GM18519 (cell line): ENCODE data around the gene ACOXL.
"Not testable (repeated sequence)": the region's sequence is repeated elsewhere in the genome, so short reads cannot be mapped to it uniquely, and the experiment has no call there.

Source experiments
- ATAC-seq: cut with Tn5 transposase; IDR thresholded peaks from one replicate; pipeline ENCODE4 v1.9.1; 2021; ENCODE audit warnings: mild to moderate bottlenecking, moderate library complexity; ENCODE audit not compliant: unreplicated experiment, low FRiP score

Gene ACOXL

GRCh38 chr2:110851531-110851930, 119.2 kb downstream of the ACOXL start:
- no peak for ATAC-seq

- no peak for ATAC-seq
Measured at GRCh38 chr2:110852051-110852450, 119.7 kb downstream of the ACOXL start.

GRCh38 chr2:110852541-110853263, 120.3 kb downstream of the ACOXL start:
- ATAC-seq: no peak

GRCh38 chr2:110853516-110853915, 121.1 kb downstream of the ACOXL start:
- no peak for ATAC-seq

GRCh38 chr2:110853948-110854347, 121.6 kb downstream of the ACOXL start:
- no peak for ATAC-seq

GRCh38 chr2:110854355-110855081, 122.1 kb downstream of the ACOXL start:
- no peak for ATAC-seq

- not testable (repeated sequence) for ATAC-seq
Measured at GRCh38 chr2:110855841-110856240, 123.5 kb downstream of the ACOXL start.

GRCh38 chr2:110858135-110858725, 125.9 kb downstream of the ACOXL start:
- ATAC-seq: peak; percentile 91

GRCh38 chr2:110858993-110859701, 126.8 kb downstream of the ACOXL start:
- ATAC-seq: no peak

- no peak for ATAC-seq
Measured at GRCh38 chr2:110860630-110861029, 128.3 kb downstream of the ACOXL start.

- ATAC-seq: no peak
Measured at GRCh38 chr2:110861616-110862260, 129.4 kb downstream of the ACOXL start.

- ATAC-seq: no peak
Measured at GRCh38 chr2:110863726-110864125, 131.4 kb downstream of the ACOXL start.

GRCh38 chr2:110864176-110864575, 131.8 kb downstream of the ACOXL start:
- ATAC-seq: no peak

GRCh38 chr2:110864731-110865130, 132.4 kb downstream of the ACOXL start:
- no peak for ATAC-seq

GRCh38 chr2:110865188-110865587, 132.8 kb downstream of the ACOXL start:
- ATAC-seq: peak; percentile 91

GRCh38 chr2:110866045-110866444, 133.7 kb downstream of the ACOXL start:
- no peak for ATAC-seq

- no peak for ATAC-seq
Measured at GRCh38 chr2:110866466-110866865, 134.1 kb downstream of the ACOXL start.

- no peak for ATAC-seq
Measured at GRCh38 chr2:110867078-110867477, 134.7 kb downstream of the ACOXL start.

- ATAC-seq: no peak
Measured at GRCh38 chr2:110868971-110869370, 136.6 kb downstream of the ACOXL start.
